HuH-7.5 (cell line): Measurements from ENCODE around the gene DRC7.

ENCODE experiments used
- DNase-seq: peaks from one replicate; pipeline ENCODE4 v3.0.0; 2011; ENCODE audit warnings: low spot score

Gene DRC7

DNA sequence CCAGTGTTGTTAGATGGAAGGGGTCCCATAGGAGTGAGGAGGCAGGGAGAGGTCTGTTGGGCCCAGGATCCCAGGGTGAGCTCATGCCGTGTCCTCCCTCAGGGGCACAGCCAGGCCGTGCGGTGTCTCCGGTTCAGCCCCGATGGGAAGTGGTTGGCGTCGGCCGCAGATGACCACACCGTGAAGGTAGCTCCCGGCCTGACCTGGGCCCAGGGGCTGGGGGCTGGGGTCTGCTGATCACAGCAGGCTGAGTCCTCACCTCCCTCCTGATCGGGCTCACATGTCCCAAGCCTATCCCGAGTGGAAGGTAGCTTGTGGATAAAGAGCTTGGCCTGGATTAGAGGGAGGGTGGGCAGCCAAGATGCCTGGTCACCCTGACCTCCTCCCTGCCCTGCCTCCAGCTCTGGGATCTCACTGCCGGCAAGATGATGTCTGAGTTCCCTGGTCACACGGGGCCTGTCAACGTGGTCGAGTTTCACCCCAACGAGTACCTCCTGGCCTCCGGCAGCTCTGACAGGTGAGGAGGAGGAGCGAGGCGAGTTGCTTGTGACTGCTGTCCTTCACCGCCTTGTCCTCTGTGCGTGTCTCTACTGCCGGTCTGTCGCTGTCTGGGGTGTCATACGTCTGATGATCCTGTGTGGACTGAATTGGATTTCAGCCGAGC is 57.1 kb downstream of the DRC7 start:
- no peak for DNase-seq

GRCh38 chr16:57752203-57752580 is 57.6 kb downstream of the DRC7 start:
- DNase-seq: no peak

DNA sequence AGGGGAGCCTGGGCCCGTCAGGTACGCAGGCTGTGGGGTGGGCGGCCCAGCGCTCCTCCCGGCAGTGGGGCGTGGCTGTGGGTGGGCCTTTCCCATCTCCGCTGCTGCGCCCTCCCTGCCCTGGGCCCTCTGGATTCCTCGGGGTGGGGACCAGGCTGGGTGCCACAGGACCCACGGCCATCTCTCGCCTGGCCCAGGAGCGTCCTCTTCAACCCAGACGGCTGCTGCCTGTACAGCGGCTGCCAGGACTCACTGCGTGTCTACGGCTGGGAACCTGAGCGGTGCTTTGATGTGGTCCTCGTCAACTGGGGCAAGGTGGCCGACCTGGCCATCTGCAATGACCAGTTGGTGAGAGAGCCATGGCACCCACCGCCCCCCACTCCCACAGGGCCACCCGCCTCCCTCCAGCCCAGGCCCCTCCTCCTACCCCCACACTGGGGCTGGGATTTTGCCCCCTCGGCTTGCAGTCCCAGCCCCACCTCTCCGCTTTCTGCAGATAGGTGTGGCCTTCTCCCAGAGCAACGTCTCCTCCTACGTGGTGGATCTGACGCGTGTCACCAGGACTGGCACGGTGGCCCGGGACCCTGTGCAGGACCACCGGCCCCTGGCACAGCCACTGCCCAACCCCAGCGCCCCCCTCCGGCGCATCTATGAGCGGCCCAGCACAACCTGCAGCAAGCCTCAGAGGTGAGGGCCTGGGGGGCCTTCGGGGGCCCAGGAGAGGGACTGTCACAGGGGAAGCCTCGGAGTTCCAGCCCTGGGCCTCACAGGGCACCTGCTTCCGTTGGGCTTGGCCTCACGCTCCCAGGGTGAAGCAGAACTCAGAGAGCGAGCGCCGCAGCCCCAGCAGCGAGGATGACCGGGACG is 58.2 kb downstream of the DRC7 start:
- DNase-seq: no peak

GRCh38 chr16:57753448-57754353 is 59.1 kb downstream of the DRC7 start:
- DNase-seq: no peak

GRCh38 chr16:57754354-57755060 is 59.9 kb downstream of the DRC7 start:
- DNase-seq: no peak

DNA sequence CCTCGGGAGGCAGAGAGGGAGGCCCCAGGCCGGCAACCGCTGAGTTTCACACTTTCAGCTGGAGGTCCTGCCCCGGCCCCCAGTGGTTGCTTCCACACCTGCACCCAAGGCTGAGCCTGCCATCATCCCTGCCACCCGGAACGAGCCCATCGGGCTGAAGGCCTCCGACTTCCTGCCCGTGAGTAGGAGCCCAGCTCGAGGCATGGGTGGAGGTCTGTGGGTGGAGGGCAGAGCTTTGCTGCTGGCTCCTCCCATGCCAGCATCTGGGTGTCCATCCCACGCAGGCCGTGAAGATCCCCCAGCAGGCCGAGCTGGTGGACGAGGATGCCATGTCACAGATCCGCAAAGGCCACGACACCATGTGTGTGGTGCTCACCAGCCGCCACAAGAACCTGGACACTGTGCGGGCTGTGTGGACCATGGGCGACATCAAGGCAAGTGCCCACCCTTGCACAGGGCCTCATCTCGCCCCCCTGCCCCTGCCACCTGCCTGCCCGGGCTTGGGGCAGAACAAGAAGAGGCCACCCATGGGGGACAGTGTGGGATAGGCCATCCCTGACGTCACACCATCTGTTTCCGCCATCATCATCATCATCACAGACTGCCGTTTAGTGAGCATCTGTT is 60.6 kb downstream of the DRC7 start:
- no peak for DNase-seq

GRCh38 chr16:57755726-57756423 is 61.3 kb downstream of the DRC7 start:
- DNase-seq: no peak

- no peak for DNase-seq
These were observed 62.1 kb downstream of the DRC7 start for GRCh38 chr16:57756424-57757325.

DNA sequence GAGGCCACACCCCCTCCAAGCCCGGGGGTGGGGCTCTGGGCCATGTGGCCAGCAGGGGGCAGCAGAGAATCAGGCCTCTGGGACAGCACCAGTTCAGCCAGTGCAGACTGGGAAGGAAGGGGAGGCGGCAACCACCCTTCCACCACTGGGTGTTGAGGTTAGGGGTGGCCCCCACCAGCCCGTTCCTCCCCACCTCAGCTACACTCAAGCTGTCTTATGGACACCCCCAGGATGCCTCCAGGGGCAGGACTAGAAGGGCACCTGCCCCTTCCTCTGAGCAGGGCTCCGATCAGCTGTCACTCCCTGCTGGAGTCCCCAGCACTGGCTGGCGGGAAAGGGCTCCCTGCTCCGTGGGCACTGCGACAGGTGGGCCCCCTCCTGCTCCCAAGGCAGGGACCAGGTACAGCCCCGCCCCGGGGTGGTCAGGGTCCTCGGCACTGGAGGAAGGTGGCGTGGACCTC is 62.8 kb downstream of the DRC7 start:
- DNase-seq: peak; percentile 94

DNA sequence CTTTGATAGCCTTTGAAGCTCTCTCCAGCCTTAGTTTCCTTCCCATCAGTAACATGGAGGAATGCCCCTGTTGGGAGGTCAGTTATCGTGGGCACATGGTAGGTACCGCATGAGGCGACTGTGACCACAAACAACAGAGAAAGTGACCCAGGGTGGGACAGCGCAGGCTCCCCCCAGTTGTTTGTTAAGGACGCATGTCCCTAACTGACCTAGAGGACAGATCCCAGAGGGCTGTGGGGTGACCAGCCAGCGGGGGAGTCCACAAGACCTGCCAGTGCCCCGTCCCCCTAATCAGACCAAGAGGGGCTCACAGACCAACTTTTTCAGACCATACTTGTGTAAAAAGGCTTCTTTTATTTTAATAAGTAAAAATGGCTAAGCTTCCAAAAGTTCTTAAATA is 63.3 kb downstream of the DRC7 start:
- DNase-seq: no peak

- no peak for DNase-seq
These were observed 63.9 kb downstream of the DRC7 start for GRCh38 chr16:57758331-57759117.

GRCh38 chr16:57759131-57759530 is 64.5 kb downstream of the DRC7 start:
- DNase-seq: no peak

GRCh38 chr16:57759541-57760356 is 65.1 kb downstream of the DRC7 start:
- DNase-seq: no peak

GRCh38 chr16:57760357-57761160 is 66.0 kb downstream of the DRC7 start:
- DNase-seq: no peak

- no peak for DNase-seq
These were observed 66.7 kb downstream of the DRC7 start for GRCh38 chr16:57761301-57761700.

- DNase-seq: no peak
These were observed 67.4 kb downstream of the DRC7 start for GRCh38 chr16:57761957-57762356.
